Inflammatory macrophage treated with lipopolysaccharide for 1 hour (primary cell): ENCODE results near the gene SCARB1.

Source experiments
- DNase-seq, 2 donors: peaks; one replicate each; pipeline ENCODE4 v3.0.0-alpha.2; 2020 to 2022

The SCARB1 gene

GRCh38 chr12:124837958-124838803 lies 25.5 kb downstream of the SCARB1 start:
- no peak for DNase-seq

GRCh38 chr12:124837249-124837897 lies 26.3 kb downstream of the SCARB1 start:
- no peak for DNase-seq

- DNase-seq = no peak
These were observed 26.9 kb downstream of the SCARB1 start for GRCh38 chr12:124836759-124837158.

- no peak for DNase-seq
These were observed 27.8 kb downstream of the SCARB1 start for GRCh38 chr12:124835656-124836410.

- no peak for DNase-seq
These were observed 28.8 kb downstream of the SCARB1 start for GRCh38 chr12:124834822-124835221.

GRCh38 chr12:124833693-124834122 lies 30.0 kb downstream of the SCARB1 start:
- DNase-seq = no peak

- DNase-seq = no peak
These were observed 30.8 kb downstream of the SCARB1 start for GRCh38 chr12:124832856-124833255.

GRCh38 chr12:124831590-124831989 lies 32.1 kb downstream of the SCARB1 start:
- DNase-seq = no peak

GRCh38 chr12:124830306-124830705 lies 33.4 kb downstream of the SCARB1 start:
- DNase-seq = no peak

GRCh38 chr12:124829708-124830304 lies 33.9 kb downstream of the SCARB1 start:
- no peak for DNase-seq

- DNase-seq = no peak
These were observed 34.5 kb downstream of the SCARB1 start for GRCh38 chr12:124829008-124829707.

GRCh38 chr12:124828264-124829007 lies 35.2 kb downstream of the SCARB1 start:
- no peak for DNase-seq

GRCh38 chr12:124827588-124828184 lies 36.0 kb downstream of the SCARB1 start:
- DNase-seq = no peak

- DNase-seq = no peak
These were observed 39.5 kb downstream of the SCARB1 start for GRCh38 chr12:124824195-124824594.

GRCh38 chr12:124823272-124823970 lies 40.2 kb downstream of the SCARB1 start:
- no peak for DNase-seq

GRCh38 chr12:124822218-124822617 lies 41.4 kb downstream of the SCARB1 start:
- no peak for DNase-seq

- DNase-seq = no peak
These were observed 42.1 kb downstream of the SCARB1 start for GRCh38 chr12:124821252-124822200.

GRCh38 chr12:124820199-124820598 lies 43.5 kb downstream of the SCARB1 start:
- no peak for DNase-seq

GRCh38 chr12:124819525-124819924 lies 44.1 kb downstream of the SCARB1 start:
- DNase-seq = no peak
